ENCODE measurements around the gene MFAP5.

- TF ChIP-seq, protein P1, sequence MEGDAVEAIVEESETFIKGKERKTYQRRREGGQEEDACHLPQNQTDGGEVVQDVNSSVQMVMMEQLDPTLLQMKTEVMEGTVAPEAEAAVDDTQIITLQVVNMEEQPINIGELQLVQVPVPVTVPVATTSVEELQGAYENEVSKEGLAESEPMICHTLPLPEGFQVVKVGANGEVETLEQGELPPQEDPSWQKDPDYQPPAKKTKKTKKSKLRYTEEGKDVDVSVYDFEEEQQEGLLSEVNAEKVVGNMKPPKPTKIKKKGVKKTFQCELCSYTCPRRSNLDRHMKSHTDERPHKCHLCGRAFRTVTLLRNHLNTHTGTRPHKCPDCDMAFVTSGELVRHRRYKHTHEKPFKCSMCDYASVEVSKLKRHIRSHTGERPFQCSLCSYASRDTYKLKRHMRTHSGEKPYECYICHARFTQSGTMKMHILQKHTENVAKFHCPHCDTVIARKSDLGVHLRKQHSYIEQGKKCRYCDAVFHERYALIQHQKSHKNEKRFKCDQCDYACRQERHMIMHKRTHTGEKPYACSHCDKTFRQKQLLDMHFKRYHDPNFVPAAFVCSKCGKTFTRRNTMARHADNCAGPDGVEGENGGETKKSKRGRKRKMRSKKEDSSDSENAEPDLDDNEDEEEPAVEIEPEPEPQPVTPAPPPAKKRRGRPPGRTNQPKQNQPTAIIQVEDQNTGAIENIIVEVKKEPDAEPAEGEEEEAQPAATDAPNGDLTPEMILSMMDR (conservative IDR thresholded peaks at IDR 0.05) = no peak
- TF ChIP-seq EZH2 (IDR thresholded peaks at IDR 0.05; ENCODE audit: low read depth) = no peak
Observed at GRCh38 chr12:8661751-8662150, 875 bp downstream of the MFAP5 start.

Measured in PC-9 (cell line).